Astrocyte of the spinal cord (primary cell): ENCODE measurements around the gene GPD1L.
A peak's percentile ranks its signal among the peaks of the same experiment; 100 is the strongest.

Experiments used
- DNase-seq: peaks from one replicate; pipeline ENCODE4 v3.0.0; 2011; ENCODE audit warnings: low read depth, low spot score
- H3K4me3 ChIP-seq: 2 replicates; pipeline ENCODE4 v1.5.1; 2011; ENCODE audit warnings: low read depth, mild to moderate bottlenecking, low read length, moderate library complexity
- in situ Hi-C: cut with HindIII; loops from 2 replicates; pipeline ENCODE4 v1.10.0; 2017; ENCODE audit warnings: low sequenced_read_pairs
- TF ChIP-seq, protein P1 (sequence below): IDR thresholded peaks from 2 replicates; pipeline ENCODE4 v1.5.1; 2012; ENCODE audit warnings: low read depth, mild to moderate bottlenecking, low read length, inconsistent platforms

Gene GPD1L

GRCh38 chr3:32146746-32147211 lies 40.4 kb downstream of the GPD1L start:
- in situ Hi-C loops = no loop called here
- no peak overlapping the region for H3K4me3 ChIP-seq
- TF ChIP-seq, protein P1, sequence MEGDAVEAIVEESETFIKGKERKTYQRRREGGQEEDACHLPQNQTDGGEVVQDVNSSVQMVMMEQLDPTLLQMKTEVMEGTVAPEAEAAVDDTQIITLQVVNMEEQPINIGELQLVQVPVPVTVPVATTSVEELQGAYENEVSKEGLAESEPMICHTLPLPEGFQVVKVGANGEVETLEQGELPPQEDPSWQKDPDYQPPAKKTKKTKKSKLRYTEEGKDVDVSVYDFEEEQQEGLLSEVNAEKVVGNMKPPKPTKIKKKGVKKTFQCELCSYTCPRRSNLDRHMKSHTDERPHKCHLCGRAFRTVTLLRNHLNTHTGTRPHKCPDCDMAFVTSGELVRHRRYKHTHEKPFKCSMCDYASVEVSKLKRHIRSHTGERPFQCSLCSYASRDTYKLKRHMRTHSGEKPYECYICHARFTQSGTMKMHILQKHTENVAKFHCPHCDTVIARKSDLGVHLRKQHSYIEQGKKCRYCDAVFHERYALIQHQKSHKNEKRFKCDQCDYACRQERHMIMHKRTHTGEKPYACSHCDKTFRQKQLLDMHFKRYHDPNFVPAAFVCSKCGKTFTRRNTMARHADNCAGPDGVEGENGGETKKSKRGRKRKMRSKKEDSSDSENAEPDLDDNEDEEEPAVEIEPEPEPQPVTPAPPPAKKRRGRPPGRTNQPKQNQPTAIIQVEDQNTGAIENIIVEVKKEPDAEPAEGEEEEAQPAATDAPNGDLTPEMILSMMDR = no peak
- no peak for DNase-seq

- in situ Hi-C loops = no loop called here
- DNase-seq = no peak
- TF ChIP-seq, protein P1 = no peak
- H3K4me3 ChIP-seq = no peak overlapping the region
These were observed 41.1 kb downstream of the GPD1L start for GRCh38 chr3:32147509-32147908.

- in situ Hi-C loops = no loop called here
- TF ChIP-seq, protein P1 = no peak
- DNase-seq = no peak
- H3K4me3 ChIP-seq = no peak overlapping the region
These were observed 41.5 kb downstream of the GPD1L start for GRCh38 chr3:32147933-32148332.

DNA sequence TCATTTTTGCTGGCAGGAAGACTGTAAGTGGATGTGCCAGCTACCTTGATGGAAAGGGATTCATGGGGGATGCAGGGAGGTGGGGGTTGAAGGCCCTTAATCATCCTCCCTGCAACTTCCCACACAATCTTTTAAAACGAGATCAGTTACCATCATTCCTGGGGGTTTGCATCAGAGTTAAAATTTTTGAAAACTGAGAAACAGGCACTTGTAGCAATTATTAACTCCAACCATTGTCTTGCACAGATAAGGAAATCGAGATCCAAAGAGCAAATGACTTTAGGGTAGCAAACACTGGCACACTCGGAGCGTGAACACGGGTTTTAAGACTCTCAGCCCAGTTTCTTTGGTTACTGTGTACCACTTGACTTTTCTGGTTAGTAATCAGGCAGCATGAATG lies 41.9 kb downstream of the GPD1L start:
- no peak overlapping the region for H3K4me3 ChIP-seq
- TF ChIP-seq, protein P1 = no peak
- in situ Hi-C loops = no loop called here
- DNase-seq = no peak

DNA sequence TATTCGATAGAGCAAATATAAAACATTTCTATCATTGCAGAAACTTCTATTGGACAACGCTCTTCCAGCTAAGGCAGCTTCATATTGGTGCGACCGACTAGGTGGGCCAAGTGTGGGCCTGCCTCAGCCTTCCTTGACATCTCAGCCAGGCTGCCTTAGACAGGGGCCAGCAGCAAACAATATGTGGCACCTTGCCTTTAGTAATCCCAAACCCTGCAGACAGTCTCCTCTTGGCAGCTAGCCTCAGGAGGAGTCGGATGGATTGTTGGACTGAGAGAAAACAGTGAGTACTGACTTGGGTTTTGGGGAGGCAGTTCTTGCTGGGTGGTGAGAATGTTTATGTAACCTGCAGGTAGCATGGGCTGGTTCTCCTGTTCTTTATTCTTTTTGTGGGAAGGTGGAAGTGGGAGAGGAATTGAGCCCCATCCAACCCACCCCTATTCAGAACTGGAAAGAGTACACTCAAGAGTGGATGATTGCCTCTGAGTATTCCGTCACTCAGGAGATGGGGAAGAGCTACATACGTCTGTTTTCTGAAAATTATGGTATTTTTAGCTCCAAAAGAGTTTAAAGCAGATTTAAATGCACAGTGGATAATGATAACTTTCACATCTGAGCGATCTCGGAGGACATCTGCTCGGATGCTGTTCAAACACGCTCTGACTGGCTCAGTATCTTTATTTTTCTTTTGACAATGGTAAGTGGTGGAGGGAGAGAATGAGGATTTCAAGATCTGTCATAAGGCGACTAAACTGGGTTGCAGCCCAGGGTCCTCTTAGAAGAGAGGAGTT lies 47.2 kb downstream of the GPD1L start:
- TF ChIP-seq, protein P1 = no peak
- in situ Hi-C loops = no loop called here
- no peak overlapping the region for H3K4me3 ChIP-seq
- no peak for DNase-seq

- no peak for DNase-seq
- TF ChIP-seq, protein P1 = peak; percentile 42
- in situ Hi-C loops = no loop called here
- H3K4me3 ChIP-seq = no peak overlapping the region
These were observed 47.8 kb downstream of the GPD1L start for GRCh38 chr3:32154205-32154579.
